ENCODE measurements around the gene BRAP.
"Not testable (repeated sequence)": the region's sequence is repeated elsewhere in the genome, so short reads cannot be mapped to it uniquely, and the experiment has no call there.

Gene BRAP

DNA sequence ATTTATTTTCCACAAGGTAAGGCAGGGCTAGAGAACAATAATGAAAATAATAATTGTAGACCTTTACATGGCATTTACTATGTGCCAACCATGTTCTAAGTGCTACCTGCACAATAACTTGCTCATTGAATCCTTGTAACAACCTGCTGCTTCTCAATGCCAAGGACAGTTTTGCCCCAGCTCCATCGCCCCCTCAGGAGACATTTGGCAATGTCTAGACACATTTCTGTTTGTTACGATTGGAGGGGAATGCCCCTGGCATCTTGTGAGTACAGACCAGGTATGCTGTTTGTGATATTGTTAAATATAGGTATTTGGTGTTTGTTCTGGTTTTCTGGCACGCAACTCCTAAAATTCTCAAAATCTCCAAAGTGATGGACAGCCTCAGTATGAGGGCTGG lies 78.5 kb downstream of the BRAP start:
- DNase-seq (ENCODE audit: low read depth) = no peak

DNA sequence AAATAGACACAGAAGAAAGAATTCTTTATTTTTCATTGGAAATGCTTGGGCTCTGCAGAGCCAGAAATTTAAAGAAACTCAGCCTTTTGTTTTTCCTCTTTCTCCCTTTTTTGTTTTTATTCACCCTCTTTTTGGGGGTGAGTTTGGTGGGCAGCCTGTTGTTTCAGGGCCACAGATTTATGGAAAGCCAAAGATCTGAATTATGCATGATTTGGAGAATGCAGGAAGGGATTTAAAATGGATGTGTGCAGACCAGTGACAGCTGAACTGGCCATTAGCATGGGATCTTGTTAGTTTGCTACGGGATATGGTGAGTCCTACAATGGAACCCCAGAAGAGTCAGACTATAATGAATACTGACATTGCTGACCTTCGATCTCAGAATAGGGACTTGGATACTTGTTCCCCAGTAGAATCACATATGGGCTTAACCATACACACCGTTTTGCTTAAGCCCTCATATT lies 79.0 kb downstream of the BRAP start:
- no peak for DNase-seq (ENCODE audit: low read depth)

DNA sequence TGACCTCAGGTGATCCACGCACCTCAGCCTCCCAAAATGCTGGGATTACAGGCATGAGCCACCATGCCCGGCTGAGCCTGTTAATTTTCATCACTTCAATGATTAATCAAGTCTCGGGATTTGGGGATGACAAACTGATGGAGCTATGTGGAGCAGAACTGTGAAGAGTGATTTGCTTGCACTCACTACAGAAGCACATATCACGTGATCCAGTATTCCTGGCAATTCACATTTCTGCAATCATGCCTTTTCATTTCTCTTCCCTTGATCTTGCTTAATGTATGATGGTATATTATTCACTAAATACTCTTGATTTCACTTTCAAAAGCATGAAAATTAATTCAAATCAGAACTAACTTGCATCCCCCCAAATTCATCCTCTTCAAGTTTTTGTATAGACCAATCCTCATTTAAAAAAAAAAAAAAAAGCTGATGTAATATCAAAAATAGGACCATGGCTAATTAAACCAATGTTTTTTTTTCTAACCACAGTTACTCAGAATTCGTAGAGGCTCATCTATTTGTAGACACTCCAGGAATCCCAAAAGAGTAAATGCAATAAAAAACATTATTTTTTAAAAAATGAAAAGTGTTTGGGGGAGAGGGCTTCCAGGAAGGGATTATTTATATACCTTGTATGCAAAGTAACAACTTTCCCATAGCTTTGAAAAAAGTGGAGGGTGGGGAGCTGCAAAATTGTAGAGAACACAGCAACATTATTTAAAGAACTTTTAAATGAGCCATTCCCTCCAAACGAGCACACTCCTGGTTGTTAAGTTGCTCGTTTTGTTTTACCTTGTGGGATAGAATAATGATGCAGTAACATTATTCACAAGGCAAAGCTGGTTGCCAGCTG lies 79.6 kb downstream of the BRAP start:
- DNase-seq (ENCODE audit: low read depth) = no peak

DNA sequence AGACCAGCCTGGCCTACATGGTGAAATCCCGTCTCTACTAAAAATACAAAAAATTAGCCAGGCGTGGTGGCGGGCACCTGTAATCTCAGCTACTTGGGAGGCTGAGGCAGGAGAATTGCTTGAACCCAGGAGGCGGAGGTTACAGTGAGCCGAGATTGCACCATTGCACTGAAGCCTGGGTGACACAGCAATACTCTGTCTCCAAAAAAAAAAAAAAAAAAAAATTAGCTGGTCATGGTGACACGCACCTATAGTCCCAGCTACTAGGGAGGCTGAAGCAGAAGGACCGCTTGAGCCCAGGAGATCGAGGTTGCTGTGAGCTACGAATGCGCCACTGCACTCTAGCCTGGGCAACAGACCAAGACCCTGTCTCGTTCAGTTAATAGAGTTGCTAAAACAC lies 82.9 kb downstream of the BRAP start:
- DNase-seq (ENCODE audit: low read depth) = not testable (repeated sequence)

DNA sequence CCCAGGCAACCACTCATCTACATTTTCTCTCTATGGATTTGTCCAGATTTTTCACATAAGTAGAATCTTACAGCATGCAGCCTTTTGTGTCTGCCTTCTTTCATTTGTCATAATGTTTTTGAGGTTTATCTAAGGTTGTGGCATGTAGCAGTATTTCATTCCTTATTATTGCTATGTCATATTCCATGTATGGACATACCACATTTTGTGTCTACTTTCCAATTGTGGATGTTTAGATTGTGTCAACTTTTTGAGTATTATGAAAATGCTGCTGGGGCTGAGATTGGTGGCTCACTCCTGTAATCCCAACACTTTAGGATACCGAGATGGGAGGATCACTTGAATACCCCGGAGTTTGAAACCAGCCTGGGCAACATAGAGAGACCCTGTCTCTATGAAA lies 83.4 kb downstream of the BRAP start:
- no peak for DNase-seq (ENCODE audit: low read depth)

DNA sequence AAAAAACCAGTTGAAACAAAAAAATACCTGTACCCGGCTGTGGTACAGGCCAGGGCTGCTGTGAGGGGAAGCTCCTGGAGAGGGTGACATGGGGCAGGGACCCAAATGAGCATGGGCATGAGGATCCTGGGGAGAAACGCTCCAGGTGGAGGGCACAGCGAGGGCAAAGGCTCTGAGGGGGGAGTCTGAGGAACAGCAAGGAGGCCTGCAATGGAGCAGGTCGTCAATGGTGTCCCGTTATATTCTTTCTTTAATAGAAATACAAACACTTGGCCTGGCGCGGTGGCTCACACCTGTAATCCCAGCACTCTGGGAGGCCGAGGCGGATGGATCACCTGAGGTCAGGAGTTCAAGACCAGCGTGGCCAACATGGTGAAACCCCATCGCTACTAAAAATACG lies 84.8 kb downstream of the BRAP start:
- DNase-seq (ENCODE audit: low read depth) = not testable (repeated sequence)

DNA sequence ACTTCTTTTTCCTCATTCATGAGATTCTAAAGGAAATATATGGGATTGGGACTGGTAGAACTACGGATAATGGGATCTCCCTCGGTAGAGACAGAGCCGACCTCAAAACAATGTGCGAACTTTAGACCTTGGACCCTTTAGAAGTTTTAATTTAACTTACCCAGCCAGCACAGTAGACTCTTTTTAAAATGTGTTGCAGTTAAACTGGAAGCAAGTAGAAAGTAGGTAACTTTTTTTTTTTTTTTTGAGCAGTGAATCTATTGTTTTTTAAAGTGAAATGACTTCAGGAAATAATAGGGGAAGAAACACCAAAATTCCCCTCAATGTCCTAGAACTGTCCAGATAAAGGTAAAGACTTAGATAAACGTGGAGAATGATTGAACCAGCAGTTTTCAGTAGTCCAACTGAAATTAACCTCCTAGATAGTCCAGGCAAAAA lies 85.5 kb downstream of the BRAP start:
- DNase-seq (ENCODE audit: low read depth) = no peak

DNA sequence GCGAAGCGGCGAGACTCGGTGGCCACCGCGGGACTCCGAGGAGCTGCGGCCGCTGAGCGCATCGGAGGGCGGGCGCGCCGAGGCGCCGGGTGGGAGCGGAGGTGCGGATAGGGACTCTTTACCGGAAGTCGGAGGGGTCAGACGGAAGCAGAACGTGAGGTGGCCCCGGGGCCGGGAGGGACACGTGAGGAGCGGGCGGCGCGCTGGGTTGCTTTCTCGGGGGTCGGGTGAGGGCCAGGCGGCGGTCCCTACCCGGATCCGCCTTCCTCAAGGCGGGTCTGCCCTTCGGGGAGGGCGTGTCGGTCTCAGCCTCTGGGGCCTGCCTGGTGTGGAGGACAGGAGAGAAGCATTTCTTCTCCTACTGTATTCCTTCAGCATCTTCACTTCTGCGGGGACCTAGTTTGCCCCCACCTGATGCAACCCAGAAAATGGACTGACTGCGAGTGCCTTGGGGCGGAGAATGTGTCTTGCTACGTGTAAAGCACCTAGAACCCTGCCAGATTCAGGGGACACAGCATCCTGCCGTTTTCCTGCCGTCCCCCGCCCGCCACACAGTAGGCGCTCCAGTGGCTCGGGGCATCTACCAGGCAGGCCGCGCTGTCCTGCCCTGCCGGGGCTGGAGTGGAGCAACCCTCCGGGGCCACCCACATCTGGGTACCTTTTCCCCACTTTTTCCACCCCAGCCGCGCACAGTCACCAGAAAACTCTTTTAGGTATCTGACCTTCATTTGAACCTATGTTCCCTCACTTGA lies 86.1 kb downstream of the BRAP start:
- DNase-seq (ENCODE audit: low read depth) = peak; percentile 71

DNA sequence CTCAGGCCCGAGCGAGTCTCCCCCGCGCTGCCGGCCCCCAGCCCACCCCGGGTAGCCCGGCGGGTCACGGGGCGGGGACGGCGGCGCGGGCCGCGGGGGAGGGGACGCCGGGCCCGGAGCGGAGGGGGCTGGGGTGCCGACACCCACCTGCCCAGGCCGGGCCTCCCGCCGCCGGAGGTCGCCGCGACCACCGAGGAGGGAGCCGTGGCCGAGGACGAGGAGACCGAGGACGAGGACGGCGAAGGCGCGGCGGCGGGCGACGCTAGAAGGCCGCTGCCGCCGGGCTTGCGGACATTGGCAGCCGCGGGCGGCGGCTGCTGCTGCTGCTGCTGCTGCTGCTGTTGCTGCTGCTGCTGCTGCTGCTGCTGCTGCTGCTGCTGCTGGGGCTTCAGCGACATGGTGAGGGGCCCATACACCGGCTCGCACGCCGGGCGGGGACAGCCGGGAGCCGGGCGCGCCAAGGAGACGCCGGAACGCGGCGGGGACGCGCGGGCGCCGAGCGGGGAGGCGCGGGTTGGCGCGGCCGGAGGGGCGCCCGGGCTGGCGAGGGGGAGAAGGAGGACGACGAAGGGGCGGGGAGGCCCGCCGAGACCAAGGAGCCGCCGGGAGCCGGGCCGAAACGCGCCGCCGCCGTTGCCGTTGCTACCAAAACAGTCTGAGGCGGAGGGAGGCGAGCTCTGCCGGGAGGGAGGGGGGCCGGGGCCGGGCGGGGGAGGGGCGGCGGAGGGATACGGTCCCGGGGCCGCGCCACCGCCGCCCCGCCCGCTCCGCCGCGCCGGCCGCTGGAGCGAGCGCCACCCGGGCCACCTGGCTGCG lies 86.9 kb downstream of the BRAP start, which contains the start of gene ATXN2:
Gene ATXN2 (minus strand): TSS at position 679 of the 816 bp plus-strand sequence. CDS start 281 bp downstream, at position 398.
- no peak for DNase-seq (ENCODE audit: low read depth)

DNA sequence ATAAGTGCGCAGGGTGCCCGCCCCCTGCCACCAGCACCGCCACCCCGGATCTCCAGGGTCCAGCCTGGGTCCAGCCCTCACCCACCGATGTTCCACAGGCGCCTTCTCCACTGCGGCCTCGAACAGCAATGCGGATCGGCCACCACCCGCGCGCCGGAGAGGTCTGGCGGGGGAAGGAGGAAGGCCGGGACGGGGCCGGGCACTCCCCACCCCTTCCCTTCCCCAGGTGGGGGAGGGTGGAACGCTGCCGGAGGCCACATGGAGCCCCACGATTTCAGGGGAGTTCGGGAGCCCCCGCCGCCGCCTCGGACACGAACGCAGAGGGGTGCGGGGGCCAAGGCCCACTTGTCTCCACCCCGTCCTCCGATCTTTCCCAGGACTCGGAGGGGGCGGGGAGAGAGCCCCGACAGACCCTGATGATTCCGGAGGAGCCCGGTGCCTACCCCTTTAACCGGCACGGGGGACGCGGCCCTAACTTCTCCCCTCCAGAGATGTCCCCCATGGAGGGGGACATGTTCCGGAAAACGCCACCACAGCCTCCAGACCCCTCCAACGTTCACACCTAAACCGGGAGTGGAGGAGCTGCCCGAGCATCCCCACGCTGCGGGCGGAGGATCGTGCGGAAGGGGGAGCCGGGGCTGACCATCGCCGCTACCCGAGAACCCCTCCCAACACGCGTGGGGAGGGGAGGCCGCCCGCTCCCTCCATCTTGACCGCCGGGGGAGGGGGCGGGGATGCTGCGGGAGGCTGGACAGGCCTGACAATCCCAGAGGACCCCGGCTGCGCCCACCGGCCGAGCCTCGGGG lies 87.7 kb downstream of the BRAP start:
- DNase-seq (ENCODE audit: low read depth) = no peak

DNA sequence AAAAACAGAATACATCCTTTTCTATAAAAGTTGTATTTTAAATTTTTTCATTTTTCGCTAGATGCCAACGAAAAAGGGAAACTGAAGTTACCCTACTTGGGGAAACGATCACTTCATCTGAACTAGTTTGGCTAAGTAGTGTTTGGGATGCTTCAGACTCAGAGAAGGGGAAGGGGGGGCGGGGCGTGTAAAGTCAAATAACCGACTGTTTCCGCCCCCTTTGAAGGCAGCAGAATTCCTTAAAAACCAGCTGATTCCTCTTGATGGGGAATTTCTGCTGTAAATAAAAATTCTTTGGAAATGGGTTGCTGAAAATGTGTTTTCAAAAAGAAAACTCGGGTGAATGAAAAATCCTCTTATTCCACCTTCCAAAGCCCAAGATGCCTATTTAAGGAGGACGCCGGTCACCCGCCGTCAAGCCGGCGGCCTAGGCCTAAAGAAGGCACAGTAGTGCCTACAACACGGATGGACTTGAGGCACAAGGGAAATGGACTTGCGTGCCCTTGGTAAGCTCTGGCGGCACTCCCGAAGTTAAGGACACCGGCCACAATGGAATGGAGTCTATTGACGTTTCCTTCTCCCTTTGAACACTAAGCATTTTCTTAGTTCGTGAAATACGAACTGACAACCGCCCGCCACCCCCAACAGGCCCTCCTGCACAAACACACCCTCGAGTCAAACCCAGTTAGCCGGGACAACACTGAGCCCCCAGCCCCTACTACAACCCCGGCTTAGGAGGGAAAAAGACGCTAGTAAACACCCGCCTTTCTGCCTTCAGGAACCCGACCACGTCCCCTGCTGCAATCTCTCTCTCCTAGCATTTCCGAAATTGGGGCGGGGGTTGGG lies 88.5 kb downstream of the BRAP start:
- DNase-seq (ENCODE audit: low read depth) = peak; percentile 29

DNA sequence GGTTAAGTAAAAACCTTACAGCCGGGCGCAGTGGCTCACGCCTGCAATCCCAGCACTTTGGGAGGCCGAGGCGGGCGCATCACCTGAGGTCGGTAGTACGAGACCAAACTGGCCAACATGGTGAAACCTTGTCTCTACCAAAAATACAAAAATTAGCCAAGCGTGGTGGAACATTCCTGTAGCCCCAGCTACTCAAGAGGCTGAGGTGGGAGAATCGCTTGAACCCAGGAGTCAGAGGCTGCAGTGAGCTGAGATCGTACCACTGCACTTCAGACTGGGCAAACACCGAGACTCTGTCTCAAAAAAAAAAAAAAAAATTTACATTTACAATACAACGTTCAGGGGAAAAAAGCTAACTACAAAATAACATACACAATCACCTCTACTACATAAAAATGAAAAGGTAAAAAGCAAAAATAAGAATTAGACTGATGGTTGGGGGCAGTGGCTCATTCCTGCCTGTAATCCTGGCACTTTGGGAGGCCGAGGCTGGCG lies 90.4 kb downstream of the BRAP start:
- DNase-seq (ENCODE audit: low read depth) = not testable (repeated sequence)

All from HS-5 (cell line).